Liver (tissue), 3 donors: ENCODE data around the gene EVPLL.
"Not testable (repeated sequence)": the region's sequence is repeated elsewhere in the genome, so short reads cannot be mapped to it uniquely, and the experiment has no call there.

ENCODE experiments used
- FOXA1 ChIP-seq: IDR thresholded peaks from 2 replicates; pipeline ENCODE4 v1.6.1; 2016; ENCODE audit warnings: antibody characterized with exemption
- FOXA2 ChIP-seq: IDR thresholded peaks from 2 replicates; pipeline ENCODE4 v1.6.1; 2016; ENCODE audit warnings: antibody characterized with exemption
- GABPA ChIP-seq, 2 donors: IDR thresholded peaks in 1 of 2; conservative IDR thresholded peaks in 1 of 2; 2 replicates each; pipeline ENCODE4 v1.6.1; 2016; ENCODE audit warnings: antibody characterized with exemption in 2 of 2, mild to moderate bottlenecking in 1 of 2, moderate library complexity in 1 of 2
- HNF4A ChIP-seq, 2 donors: conservative IDR thresholded peaks; 2 replicates each; pipeline ENCODE4 v1.6.1; 2016; ENCODE audit warnings: antibody characterized with exemption in 2 of 2, mild to moderate bottlenecking in 2 of 2
- JUND ChIP-seq, 2 donors: IDR thresholded peaks; 2 replicates each; pipeline ENCODE4 v1.6.1; 2016; ENCODE audit warnings: antibody characterized with exemption in 2 of 2
- RAD21 ChIP-seq, 2 donors: IDR thresholded peaks; 2 replicates each; pipeline ENCODE4 v1.6.1; 2016; ENCODE audit warnings: antibody characterized with exemption in 2 of 2, mild to moderate bottlenecking in 2 of 2
- RXRA ChIP-seq, 2 donors: IDR thresholded peaks; 2 replicates each; pipeline ENCODE4 v1.6.1; 2017 to 2018; ENCODE audit warnings: antibody characterized with exemption in 2 of 2, mild to moderate bottlenecking in 1 of 2
- TAF1 ChIP-seq: conservative IDR thresholded peaks from 2 replicates; pipeline ENCODE4 v1.6.1; 2016; ENCODE audit warnings: antibody characterized with exemption, mild to moderate bottlenecking
- YY1 ChIP-seq: IDR thresholded peaks from 2 replicates; pipeline ENCODE4 v1.6.1; 2016; ENCODE audit warnings: antibody characterized with exemption, mild to moderate bottlenecking
- TF ChIP-seq, protein P1 (sequence below): fragments of 150-350 bp; IDR thresholded peaks from 2 replicates; pipeline ENCODE4 v1.5.1; 2017; ENCODE audit warnings: improper control_type of control experiment, low read depth, low read length; ENCODE audit not compliant: missing input control
- TF ChIP-seq, protein P2 (sequence below): IDR thresholded peaks from 2 replicates; pipeline ENCODE4 v1.6.1; 2016; ENCODE audit warnings: antibody characterized with exemption, mild to moderate bottlenecking
- TF ChIP-seq, protein P3 (sequence below): IDR thresholded peaks from 2 replicates; pipeline ENCODE4 v1.6.1; 2016; ENCODE audit warnings: antibody characterized with exemption
- donor health status: healthy.
- donor health status: healthy.

DNA sequence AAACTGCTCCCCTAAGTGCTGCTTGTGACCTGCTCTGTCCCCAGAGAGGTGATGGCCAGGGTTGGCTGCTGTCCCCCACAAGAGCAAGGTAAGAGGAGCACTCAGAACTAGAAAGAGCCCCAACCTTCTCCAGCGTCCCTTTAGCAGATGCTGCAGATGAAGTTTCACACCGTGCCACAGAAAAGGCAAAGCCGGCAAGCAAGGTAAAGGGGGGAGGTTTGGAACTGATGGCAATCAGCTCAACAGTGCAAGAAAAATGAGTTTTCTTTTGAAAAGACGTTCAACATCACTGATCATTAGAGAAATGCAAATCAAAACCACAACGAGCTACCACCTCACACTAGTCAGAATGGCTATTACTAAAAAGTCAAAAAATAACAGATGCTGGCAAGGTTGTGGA lies 26.0 kb downstream of the EVPLL start:
- TF ChIP-seq, protein P1, sequence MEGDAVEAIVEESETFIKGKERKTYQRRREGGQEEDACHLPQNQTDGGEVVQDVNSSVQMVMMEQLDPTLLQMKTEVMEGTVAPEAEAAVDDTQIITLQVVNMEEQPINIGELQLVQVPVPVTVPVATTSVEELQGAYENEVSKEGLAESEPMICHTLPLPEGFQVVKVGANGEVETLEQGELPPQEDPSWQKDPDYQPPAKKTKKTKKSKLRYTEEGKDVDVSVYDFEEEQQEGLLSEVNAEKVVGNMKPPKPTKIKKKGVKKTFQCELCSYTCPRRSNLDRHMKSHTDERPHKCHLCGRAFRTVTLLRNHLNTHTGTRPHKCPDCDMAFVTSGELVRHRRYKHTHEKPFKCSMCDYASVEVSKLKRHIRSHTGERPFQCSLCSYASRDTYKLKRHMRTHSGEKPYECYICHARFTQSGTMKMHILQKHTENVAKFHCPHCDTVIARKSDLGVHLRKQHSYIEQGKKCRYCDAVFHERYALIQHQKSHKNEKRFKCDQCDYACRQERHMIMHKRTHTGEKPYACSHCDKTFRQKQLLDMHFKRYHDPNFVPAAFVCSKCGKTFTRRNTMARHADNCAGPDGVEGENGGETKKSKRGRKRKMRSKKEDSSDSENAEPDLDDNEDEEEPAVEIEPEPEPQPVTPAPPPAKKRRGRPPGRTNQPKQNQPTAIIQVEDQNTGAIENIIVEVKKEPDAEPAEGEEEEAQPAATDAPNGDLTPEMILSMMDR: not testable (repeated sequence)
- not testable (repeated sequence) for TF ChIP-seq GABPA (IDR thresholded peaks at IDR 0.05 in 1 of 2, conservative IDR thresholded peaks at IDR 0.05 in 1 of 2); TAF1; FOXA1; RAD21 (IDR thresholded peaks at IDR 0.05); YY1; JUND (IDR thresholded peaks at IDR 0.05); HNF4A (conservative IDR thresholded peaks at IDR 0.05); RXRA (IDR thresholded peaks at IDR 0.05); FOXA2
- TF ChIP-seq, protein P2, sequence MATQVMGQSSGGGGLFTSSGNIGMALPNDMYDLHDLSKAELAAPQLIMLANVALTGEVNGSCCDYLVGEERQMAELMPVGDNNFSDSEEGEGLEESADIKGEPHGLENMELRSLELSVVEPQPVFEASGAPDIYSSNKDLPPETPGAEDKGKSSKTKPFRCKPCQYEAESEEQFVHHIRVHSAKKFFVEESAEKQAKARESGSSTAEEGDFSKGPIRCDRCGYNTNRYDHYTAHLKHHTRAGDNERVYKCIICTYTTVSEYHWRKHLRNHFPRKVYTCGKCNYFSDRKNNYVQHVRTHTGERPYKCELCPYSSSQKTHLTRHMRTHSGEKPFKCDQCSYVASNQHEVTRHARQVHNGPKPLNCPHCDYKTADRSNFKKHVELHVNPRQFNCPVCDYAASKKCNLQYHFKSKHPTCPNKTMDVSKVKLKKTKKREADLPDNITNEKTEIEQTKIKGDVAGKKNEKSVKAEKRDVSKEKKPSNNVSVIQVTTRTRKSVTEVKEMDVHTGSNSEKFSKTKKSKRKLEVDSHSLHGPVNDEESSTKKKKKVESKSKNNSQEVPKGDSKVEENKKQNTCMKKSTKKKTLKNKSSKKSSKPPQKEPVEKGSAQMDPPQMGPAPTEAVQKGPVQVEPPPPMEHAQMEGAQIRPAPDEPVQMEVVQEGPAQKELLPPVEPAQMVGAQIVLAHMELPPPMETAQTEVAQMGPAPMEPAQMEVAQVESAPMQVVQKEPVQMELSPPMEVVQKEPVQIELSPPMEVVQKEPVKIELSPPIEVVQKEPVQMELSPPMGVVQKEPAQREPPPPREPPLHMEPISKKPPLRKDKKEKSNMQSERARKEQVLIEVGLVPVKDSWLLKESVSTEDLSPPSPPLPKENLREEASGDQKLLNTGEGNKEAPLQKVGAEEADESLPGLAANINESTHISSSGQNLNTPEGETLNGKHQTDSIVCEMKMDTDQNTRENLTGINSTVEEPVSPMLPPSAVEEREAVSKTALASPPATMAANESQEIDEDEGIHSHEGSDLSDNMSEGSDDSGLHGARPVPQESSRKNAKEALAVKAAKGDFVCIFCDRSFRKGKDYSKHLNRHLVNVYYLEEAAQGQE: not testable (repeated sequence)
- TF ChIP-seq, protein P3, sequence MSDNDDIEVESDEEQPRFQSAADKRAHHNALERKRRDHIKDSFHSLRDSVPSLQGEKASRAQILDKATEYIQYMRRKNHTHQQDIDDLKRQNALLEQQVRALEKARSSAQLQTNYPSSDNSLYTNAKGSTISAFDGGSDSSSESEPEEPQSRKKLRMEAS: not testable (repeated sequence)
